Fibroblast of lung (primary cell): ENCODE measurements around the gene MAP1B. TPM values are rescaled to one million over a fixed set of nuclear protein-coding genes. Genes with fewer than 3 reads are reported as not detected.

Experiments
- DNase-seq, 2 donors: peaks; one replicate each; pipeline versions ENCODE4 v3.0.0 to v3.0.0-alpha.2; 2010; ENCODE audit warnings: low read depth in 2 of 2
- H2AFZ ChIP-seq: 2 replicates; pipeline ENCODE4 v1.5.1; 2012; ENCODE audit warnings: low read length, control low read depth, inconsistent platforms
- H3K27ac ChIP-seq: 2 replicates; pipeline ENCODE4 v1.5.1; 2011; ENCODE audit warnings: low read length, control low read depth; ENCODE audit not compliant: insufficient read depth
- H3K27me3 ChIP-seq: 2 replicates; pipeline ENCODE4 v1.5.1; 2011; ENCODE audit warnings: mild to moderate bottlenecking, low read length; ENCODE audit not compliant: control insufficient read depth, insufficient read depth
- H3K36me3 ChIP-seq: 2 replicates; pipeline ENCODE4 v1.5.1; 2011; ENCODE audit warnings: low read length; ENCODE audit not compliant: control insufficient read depth, insufficient read depth
- H3K4me1 ChIP-seq: 2 replicates; pipeline ENCODE4 v1.5.1; 2011; ENCODE audit warnings: low read length; ENCODE audit not compliant: control insufficient read depth, insufficient read depth; ENCODE audit errors: extremely low read depth
- H3K4me2 ChIP-seq: 2 replicates; pipeline ENCODE4 v1.5.1; 2011; ENCODE audit warnings: low read length, control low read depth; ENCODE audit not compliant: insufficient read depth; ENCODE audit errors: extremely low read depth
- H3K4me3 ChIP-seq, 4 experiments: fragments of 200-600 bp in 1 of 4; sonication (generic) in 1 of 4; replicated peaks in 1 of 4; 2 replicates each; pipeline ENCODE4 v1.5.1; 2011 to 2016; ENCODE audit warnings: low read length in 4 of 4, low read depth in 3 of 4, mild to moderate bottlenecking in 3 of 4, control low read depth in 2 of 4, inconsistent platforms in 1 of 4, mixed read lengths in 1 of 4; ENCODE audit not compliant: insufficient read depth in 1 of 4; ENCODE audit errors: control extremely low read depth in 1 of 4
- H3K79me2 ChIP-seq: 2 replicates; pipeline ENCODE4 v1.5.1; 2012; ENCODE audit warnings: mild to moderate bottlenecking, low read length, inconsistent platforms; ENCODE audit not compliant: control insufficient read depth, insufficient read depth
- H3K9ac ChIP-seq: 2 replicates; pipeline ENCODE4 v1.5.1; 2011; ENCODE audit warnings: mild to moderate bottlenecking, low read length, control low read depth; ENCODE audit not compliant: insufficient read depth
- H3K9me3 ChIP-seq: 2 replicates; pipeline ENCODE4 v1.5.1; 2012; ENCODE audit warnings: low read depth, low read length; ENCODE audit not compliant: control insufficient read depth, insufficient read depth
- H4K20me1 ChIP-seq: 2 replicates; pipeline ENCODE4 v1.5.1; 2011; ENCODE audit warnings: low read length; ENCODE audit not compliant: control insufficient read depth, insufficient read depth; ENCODE audit errors: extremely low read depth
- EZH2 ChIP-seq: IDR thresholded peaks from 2 replicates; pipeline ENCODE4 v1.5.1; 2012; ENCODE audit warnings: low read length, control low read depth, mild to moderate bottlenecking; ENCODE audit errors: missing control alignments
- polyA plus RNA-seq, 2 donors: library from polyadenylated mRNA; depleted of rRNA in 1 of 2; stranded (reverse) in 1 of 2; unstranded in 1 of 2; fragments of >200 nt; gene quantifications; 2 replicates each; pipeline ENCODE4 v1.2.1, GENCODE V29; 2011 to 2012; ENCODE audit warnings: missing spikeins in 1 of 2
- total RNA-seq: library from RNA; depleted of rRNA; stranded (reverse); fragments of >200 nt; gene quantifications from 2 replicates; pipeline ENCODE4 v1.2.1, GENCODE V29; 2014
- TF ChIP-seq, protein P1 (sequence below), 2 donors: IDR thresholded peaks in 1 of 2; conservative IDR thresholded peaks in 1 of 2; 1 replicate in 1 of 2; 2 replicates in 1 of 2; pipeline ENCODE4 v1.5.1; 2011 to 2012; ENCODE audit warnings: low read length in 2 of 2, control low read depth in 1 of 2, inconsistent platforms in 1 of 2, low read depth in 1 of 2, mild to moderate bottlenecking in 1 of 2

Gene MAP1B
- total and polyA plus RNA-seq, 2 donors (not counting 1 experiment from before 2014, with no cell fraction given) = 83.4 to 109 TPM

DNA sequence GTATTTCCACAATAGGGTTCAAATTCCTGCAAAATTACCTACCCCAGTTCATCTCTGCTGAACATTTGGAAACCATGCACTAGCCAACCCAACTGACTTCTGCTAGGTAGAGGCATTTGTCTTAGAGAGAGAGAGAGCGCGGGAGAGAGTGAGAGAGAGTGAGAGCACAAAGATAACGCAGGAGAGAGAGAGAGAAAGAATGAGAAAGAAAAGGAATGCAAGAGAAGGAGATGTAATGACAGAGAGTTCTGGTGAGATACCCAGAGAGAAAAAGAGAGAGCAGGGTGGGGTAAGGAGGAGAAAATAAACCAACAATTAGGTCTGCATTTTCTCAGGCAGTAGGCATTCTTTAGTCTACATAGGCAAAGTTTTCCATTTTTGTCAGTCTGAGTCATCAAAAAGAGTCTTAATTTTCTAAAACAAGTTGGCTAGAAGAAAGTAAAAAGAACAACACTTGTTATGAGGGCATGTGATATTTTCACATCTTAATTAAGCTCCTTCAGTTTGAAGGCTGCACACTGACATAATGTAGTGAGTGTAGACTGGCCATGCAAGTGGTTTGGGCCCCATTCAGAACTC is 98.2 kb downstream of the MAP1B start:
- DNase-seq = peak in 1 of 2 donors; percentile 70
- peaks cover 8% of the 10 kb centered on the region for H3K4me1 ChIP-seq
- H3K79me2 ChIP-seq = no peaks in the 10 kb centered on the region
- peaks cover 11% of the 10 kb centered on the region for H3K36me3 ChIP-seq
- no peaks in the 10 kb centered on the region for H3K27me3 ChIP-seq
- H2AFZ ChIP-seq = no peak overlapping the region
- H3K9ac ChIP-seq = no peak overlapping the region
- H3K4me3 ChIP-seq = no peak overlapping the region
- TF ChIP-seq EZH2 = no peak
- TF ChIP-seq, protein P1, sequence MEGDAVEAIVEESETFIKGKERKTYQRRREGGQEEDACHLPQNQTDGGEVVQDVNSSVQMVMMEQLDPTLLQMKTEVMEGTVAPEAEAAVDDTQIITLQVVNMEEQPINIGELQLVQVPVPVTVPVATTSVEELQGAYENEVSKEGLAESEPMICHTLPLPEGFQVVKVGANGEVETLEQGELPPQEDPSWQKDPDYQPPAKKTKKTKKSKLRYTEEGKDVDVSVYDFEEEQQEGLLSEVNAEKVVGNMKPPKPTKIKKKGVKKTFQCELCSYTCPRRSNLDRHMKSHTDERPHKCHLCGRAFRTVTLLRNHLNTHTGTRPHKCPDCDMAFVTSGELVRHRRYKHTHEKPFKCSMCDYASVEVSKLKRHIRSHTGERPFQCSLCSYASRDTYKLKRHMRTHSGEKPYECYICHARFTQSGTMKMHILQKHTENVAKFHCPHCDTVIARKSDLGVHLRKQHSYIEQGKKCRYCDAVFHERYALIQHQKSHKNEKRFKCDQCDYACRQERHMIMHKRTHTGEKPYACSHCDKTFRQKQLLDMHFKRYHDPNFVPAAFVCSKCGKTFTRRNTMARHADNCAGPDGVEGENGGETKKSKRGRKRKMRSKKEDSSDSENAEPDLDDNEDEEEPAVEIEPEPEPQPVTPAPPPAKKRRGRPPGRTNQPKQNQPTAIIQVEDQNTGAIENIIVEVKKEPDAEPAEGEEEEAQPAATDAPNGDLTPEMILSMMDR (conservative IDR thresholded peaks at IDR 0.05 in 1 of 2, IDR thresholded peaks at IDR 0.05 in 1 of 2; ENCODE audit: low read depth in 1 of 2, low read length in 2 of 2) = no peak
- no peaks in the 10 kb centered on the region for H3K9me3 ChIP-seq
- H3K4me2 ChIP-seq = no peak overlapping the region
- no peaks in the 10 kb centered on the region for H4K20me1 ChIP-seq
- no peak overlapping the region for H3K27ac ChIP-seq

DNA sequence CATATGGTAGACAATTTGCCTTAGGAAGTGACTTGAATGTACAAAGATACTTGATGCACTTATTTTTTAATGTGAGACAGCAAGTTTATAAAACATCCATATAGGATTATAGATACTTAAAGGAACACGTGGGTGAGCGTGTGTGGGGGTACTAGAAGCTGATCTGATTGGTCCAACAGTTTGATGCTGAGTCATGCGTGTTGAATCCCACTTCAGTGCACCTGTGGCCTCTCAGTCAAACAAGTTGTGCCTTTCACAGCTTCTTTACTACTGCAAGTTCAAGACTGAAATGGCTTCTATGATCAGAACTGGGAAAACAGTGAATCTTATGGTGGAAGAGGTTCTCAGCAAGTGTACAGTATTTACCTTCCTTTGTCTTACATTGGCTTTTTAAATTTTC is 98.9 kb downstream of the MAP1B start:
- Histone ChIP-seq H2AFZ (no peak overlapping the region), H3K4me2 (no peak overlapping the region), H3K4me1 (peaks cover 14% of the 10 kb centered on the region), H3K27ac (no peak overlapping the region), H3K79me2 (no peaks in the 10 kb centered on the region), H3K36me3 (peaks cover 11% of the 10 kb centered on the region), H4K20me1 (no peaks in the 10 kb centered on the region), H3K27me3 (no peaks in the 10 kb centered on the region), H3K4me3 (no peak overlapping the region), H3K9me3 (no peaks in the 10 kb centered on the region), H3K9ac (no peak overlapping the region)
- TF ChIP-seq, protein P1 (conservative IDR thresholded peaks at IDR 0.05 in 1 of 2, IDR thresholded peaks at IDR 0.05 in 1 of 2; ENCODE audit: low read depth in 1 of 2, low read length in 2 of 2) = no peak
- DNase-seq = peak in 1 of 2 donors; percentile 35

DNA sequence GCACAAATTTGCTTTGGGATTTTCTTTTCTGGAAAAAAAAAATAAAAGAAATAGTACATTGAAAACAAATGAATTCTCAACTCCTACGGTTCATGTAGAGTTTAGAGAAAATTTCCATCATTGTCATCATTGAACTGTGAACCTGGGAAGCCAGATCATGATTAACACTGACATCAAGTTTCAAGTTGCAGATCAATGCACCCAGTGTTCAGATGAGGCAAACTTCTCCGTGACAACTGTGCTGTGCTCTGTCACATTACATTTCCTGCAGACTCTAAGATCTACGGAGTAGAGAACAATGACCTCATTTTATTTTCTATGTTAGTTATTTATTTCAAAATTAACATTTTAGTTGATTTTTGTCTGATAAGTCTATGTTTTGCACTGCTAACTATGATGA is 99.7 kb downstream of the MAP1B start:
- Histone ChIP-seq H3K9me3 (no peaks in the 10 kb centered on the region), H3K9ac (no peak overlapping the region), H3K79me2 (no peaks in the 10 kb centered on the region), H3K27ac (no peak overlapping the region), H3K27me3 (no peaks in the 10 kb centered on the region), H4K20me1 (no peaks in the 10 kb centered on the region), H3K4me2 (no peak overlapping the region), H3K36me3 (peaks cover 11% of the 10 kb centered on the region), H2AFZ (no peak overlapping the region), H3K4me3 (no peak overlapping the region), H3K4me1 (peaks cover 16% of the 10 kb centered on the region)
- TF ChIP-seq EZH2 = no peak
- TF ChIP-seq, protein P1 (conservative IDR thresholded peaks at IDR 0.05 in 1 of 2, IDR thresholded peaks at IDR 0.05 in 1 of 2; ENCODE audit: low read depth in 1 of 2, low read length in 2 of 2) = no peak
- no peak for DNase-seq
